ENCODE results near the gene MMEL1.
A peak's percentile ranks its signal among the peaks of the same experiment; 100 is the strongest.
"Not testable (repeated sequence)": the region's sequence is repeated elsewhere in the genome, so short reads cannot be mapped to it uniquely, and the experiment has no call there.

The MMEL1 gene

DNA sequence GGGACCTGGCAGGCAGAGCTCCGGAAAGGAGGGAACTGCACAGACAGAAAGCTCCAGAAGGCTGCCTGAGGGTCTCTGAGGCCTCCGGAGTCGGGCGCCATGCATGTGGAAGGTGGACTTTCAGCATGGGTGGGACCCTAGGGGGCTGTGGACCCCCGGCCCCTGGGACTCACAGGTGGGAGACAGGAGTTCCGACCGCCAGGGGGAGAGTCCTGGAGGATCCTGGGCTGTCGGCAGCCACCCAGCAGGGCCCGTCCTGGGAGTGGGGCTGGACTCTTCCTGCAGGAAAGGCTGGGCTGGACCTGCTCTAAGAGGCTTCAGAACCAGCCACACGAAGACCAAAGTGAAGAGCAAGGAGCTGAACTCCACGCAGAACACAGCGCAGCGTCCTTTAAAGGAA, 63.1 kb downstream of the MMEL1 start:
- DNase-seq, result not testable (repeated sequence)

DNA sequence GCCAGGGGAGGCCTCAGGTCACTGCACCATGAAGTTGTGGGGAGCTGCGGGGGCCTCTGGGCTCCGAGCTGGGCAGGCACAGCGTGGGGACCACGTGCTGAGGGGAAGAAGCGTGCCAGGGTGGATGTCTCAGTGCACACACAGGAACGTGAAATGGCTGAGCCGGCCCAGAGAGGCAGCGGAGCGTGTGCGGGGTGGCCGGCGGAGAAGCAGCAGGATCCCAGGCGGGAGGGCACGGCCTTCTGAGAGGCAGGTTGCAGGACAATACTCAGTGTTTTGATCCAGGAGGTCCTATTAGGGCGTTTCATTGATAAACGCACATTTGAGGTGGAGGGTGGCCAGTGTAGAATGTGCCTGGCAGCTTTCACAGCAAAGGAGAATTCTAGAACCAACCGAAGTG, 63.8 kb downstream of the MMEL1 start:
- no peak for DNase-seq

- DNase-seq, result not testable (repeated sequence)
Measured at GRCh38 chr1:2568187-2568816, 64.5 kb downstream of the MMEL1 start.

- DNase-seq, result no peak
Measured at GRCh38 chr1:2567083-2567679, 65.6 kb downstream of the MMEL1 start.

- DNase-seq, result no peak
Measured at GRCh38 chr1:2566101-2567045, 66.4 kb downstream of the MMEL1 start.

DNA sequence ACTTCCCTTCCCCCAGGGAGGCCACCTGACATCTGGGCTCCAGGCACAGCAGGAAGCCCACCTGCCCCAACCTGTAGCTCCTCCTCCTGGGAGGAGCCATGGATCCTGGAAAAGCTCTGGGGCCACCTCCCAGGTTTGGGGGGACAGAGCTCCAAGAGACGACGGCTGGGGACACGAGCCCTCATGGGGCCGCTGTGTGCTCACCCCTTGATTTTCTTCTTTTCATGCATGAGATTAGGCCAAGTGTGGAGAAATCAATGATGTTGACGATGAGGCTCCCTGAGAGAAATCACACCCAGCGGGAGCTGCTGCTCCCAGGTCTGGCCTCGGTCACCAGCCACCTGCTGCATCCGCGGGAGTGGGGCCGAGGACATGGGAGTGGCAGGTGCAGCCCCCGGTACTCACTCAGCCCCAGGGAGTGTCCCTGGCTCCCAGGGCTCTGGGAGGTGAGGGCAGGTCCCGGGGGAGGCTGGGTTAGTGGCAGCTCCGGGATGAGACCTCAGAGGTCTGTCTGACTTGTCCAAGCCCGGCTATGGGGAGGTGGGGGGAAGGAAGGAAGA, 67.9 kb downstream of the MMEL1 start:
- DNase-seq, result no peak

DNA sequence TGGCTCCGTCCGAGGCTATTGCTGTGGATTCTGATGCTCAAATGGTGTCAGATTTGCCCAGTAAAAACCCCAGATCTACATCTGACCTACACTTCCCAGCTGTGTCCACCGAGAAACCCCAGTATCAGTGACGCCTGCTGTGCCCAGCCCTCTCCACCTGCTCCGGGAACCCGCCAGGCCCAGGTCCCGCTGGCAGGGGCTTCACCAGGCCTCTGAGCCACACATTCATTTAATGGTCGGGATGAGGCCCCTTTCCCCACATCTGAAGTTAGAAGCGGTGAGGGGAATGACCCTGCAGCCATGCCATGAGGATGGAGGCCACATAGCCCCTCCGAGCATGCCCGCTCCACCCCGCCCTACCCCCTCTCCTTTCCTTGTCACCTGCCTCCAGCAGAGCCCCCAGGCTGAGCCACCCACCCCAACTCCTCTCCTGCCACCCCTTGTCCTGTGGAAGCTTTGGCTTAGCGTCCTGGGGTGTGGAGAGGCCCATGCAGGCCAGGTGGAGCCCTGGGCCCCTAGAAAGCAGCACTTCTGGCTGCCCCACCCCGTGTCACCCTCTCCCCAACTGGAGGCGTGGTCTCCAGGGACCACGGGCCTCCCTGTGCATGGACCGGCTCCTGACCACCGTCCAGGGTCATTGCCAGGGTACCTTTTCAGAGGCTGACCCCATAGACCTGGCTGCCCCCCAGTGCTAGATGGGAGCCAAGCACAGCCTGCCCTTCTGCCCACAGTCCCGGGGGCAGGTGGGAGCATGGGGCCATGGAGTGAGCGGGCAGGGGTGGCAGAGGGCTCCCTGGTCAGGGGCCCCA, 68.6 kb downstream of the MMEL1 start:
- no peak for DNase-seq

- no peak for DNase-seq
Measured at GRCh38 chr1:2563205-2563604, 69.6 kb downstream of the MMEL1 start.

- DNase-seq, result no peak
Measured at GRCh38 chr1:2561898-2562895, 70.6 kb downstream of the MMEL1 start.

GRCh38 chr1:2561446-2561845, 71.4 kb downstream of the MMEL1 start:
- no peak for DNase-seq

- no peak for DNase-seq
Measured at GRCh38 chr1:2560299-2561073, 72.3 kb downstream of the MMEL1 start.

DNA sequence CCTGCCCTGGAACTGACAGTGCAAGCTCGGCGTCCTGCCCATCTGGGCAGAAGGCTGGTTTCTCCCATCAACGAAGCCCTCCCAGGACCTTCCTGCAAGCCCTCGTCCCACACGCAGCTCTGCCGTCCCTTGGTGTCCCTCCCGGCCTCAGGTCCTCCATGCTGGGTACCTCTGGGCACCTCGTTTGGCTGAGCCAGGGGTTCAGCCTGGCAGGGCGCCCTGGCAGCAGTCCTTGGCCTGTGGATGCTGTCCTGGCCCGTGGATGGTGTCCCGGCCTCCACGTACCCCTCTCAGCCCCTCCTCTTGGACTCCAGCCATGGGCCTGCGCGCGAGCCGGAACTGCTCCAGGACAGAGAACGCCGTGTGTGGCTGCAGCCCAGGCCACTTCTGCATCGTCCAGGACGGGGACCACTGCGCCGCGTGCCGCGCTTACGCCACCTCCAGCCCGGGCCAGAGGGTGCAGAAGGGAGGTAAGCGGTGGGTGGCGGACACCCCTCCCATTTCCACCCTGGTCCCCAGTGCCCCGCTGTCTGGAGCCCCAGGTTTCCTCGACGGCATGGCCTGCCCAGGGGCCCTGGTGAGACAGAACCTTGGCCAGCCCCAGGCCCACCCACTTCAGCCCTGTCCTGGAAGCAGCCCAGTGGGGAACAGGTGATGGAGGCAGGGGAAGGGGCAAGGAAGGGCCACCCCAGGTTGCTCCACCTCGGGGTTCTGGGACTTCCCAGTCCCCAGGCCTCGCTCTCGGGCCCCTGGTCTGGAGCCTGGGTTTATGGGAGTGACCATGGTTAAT, 73.1 kb downstream of the MMEL1 start:
- no peak for DNase-seq

- DNase-seq, result no peak
Measured at GRCh38 chr1:2558861-2559260, 74.0 kb downstream of the MMEL1 start.

GRCh38 chr1:2558420-2558819, 74.4 kb downstream of the MMEL1 start:
- DNase-seq, result no peak

DNA sequence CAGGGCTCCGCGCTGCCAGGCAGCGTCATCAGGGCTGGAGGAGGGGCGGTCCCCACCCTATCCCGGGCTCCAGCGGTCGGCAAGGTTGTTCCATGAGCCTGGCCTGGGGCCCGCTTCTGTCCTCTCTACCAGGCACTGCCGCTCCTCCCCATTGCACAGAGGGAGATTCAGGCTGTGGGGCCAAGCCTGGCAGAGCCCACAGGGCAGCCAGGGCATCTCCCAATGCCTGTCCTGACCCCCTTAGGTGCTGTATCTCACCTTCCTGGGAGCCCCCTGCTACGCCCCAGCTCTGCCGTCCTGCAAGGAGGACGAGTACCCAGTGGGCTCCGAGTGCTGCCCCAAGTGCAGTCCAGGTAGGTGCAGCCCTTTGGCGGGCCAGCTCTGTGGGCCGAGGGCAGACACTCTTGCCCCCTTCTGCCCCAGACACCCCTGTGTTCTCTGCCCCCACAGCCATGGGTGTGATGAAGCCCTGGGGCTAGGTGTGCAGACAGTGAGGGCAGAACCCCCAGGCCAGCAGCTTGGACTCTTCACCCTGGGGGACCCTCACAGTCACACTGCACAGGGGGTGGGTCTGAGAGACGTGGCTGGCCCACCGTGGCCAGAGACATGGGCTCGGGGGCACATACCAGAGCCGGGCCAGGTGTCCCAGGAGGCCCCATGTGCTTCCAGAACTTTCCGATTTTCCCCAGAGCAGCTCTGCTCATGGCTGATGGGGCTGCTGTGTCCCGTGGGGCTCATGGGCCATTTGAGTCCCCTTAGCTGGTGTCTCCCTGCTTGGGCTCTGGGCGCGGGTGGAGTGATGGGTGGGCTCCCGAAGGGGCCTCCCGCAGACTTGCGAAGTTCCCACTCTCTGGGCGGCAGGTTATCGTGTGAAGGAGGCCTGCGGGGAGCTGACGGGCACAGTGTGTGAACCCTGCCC, 75.1 kb downstream of the MMEL1 start:
- no peak for DNase-seq

DNA sequence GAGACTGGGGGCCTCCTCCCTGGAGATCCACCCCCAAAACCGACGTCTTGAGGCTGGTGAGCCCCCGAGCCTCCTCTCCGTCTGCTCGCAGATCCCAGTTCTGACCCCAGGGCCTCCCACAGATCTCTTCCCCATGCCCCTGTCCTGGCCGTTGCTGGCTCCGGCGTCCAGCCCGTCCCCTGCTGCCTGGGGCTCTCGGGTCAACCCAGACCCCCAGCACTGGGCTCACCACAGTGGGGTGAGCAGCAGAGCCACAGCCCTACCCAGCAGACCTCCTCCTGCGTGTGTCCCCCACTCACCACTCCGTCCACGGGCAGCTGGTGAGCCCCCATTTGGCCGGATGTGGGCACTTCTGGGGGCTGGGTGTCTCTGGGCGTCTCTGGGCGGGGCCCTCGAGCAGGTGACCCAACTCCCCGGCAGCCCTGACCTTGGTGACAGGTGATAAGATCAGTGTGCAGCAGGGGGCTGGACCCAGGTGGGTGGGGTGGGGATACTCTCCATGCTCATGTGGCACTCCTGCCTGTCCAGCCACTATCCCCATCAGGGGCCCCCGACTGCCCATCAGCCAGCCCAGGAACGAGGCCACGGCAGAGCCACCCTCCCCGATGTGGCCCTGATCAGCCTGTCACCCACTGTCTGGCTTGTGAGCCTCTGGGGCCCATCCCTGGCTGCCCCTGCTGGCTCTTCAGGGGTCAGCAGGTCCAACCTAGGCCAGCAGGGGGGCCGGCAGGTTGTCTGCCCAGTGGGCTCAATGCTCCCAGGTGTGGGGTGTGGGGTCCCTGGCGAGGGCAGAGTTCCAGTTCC, 75.9 kb downstream of the MMEL1 start:
- no peak for DNase-seq

DNA sequence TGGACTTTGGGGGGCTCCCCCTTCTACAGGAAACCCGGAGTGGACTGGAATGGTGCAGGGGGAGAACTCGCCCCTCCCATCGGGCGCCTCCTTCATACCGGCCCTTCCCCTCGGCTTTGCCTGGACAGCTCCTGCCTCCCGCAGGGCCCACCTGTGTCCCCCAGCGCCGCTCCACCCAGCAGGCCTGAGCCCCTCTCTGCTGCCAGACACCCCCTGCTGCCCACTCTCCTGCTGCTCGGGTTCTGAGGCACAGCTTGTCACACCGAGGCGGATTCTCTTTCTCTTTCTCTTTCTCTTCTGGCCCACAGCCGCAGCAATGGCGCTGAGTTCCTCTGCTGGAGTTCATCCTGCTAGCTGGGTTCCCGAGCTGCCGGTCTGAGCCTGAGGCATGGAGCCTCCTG, 76.5 kb downstream of the MMEL1 start, which contains the start of gene TNFRSF14:
TSS of gene TNFRSF14 (plus strand) at position 95 of the 401 bp plus-strand sequence. CDS start at position 389, 294 bp downstream.
- DNase-seq, result peak; percentile 35 to 56 (median 46)

All from activated CD4-positive, CD25-positive, alpha-beta regulatory T cell (primary cell).